Thyroid gland (tissue), 4 donors: ENCODE results near the gene FSTL4.
"Not testable (repeated sequence)": the region's sequence is repeated elsewhere in the genome, so short reads cannot be mapped to it uniquely, and the experiment has no call there.

Experiments
- POLR2A ChIP-seq, 2 donors: fragments of 450-650 bp; IDR thresholded peaks; one replicate each; pipeline ENCODE4 v1.6.1; 2017; ENCODE audit warnings: antibody characterized with exemption in 2 of 2, mild to moderate bottlenecking in 2 of 2, moderate library complexity in 1 of 2
- TF ChIP-seq, protein P1 (sequence below), 6 experiments: fragments of 200-600 bp in 3 of 6; fragments of 450-650 bp in 3 of 6; sonication (generic) in 3 of 6; IDR thresholded peaks; one replicate each; pipeline ENCODE4 v1.5.1; 2016 to 2019; ENCODE audit warnings: antibody characterized with exemption in 6 of 6, mild to moderate bottlenecking in 2 of 6, inconsistent platforms in 1 of 6, moderate library complexity in 1 of 6

- not testable (repeated sequence) for TF ChIP-seq POLR2A (IDR thresholded peaks at IDR 0.05)
- TF ChIP-seq, protein P1, sequence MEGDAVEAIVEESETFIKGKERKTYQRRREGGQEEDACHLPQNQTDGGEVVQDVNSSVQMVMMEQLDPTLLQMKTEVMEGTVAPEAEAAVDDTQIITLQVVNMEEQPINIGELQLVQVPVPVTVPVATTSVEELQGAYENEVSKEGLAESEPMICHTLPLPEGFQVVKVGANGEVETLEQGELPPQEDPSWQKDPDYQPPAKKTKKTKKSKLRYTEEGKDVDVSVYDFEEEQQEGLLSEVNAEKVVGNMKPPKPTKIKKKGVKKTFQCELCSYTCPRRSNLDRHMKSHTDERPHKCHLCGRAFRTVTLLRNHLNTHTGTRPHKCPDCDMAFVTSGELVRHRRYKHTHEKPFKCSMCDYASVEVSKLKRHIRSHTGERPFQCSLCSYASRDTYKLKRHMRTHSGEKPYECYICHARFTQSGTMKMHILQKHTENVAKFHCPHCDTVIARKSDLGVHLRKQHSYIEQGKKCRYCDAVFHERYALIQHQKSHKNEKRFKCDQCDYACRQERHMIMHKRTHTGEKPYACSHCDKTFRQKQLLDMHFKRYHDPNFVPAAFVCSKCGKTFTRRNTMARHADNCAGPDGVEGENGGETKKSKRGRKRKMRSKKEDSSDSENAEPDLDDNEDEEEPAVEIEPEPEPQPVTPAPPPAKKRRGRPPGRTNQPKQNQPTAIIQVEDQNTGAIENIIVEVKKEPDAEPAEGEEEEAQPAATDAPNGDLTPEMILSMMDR (IDR thresholded peaks at IDR 0.05), result not testable (repeated sequence)
Observed at GRCh38 chr5:133535241-133535929, 77.0 kb downstream of the FSTL4 start.
